DOHH2 (cell line): ENCODE results near the gene CEP78.

Source experiments
- CTCF ChIP-seq: fragments of 200-600 bp; sonication (generic); IDR thresholded peaks from one replicate; pipeline ENCODE4 v1.5.1; 2014; ENCODE audit warnings: antibody characterized with exemption, mild to moderate bottlenecking, low read depth, low read length; ENCODE audit not compliant: poor library complexity, severe bottlenecking
- EZH2phosphoT487 ChIP-seq: fragments of 200-600 bp; sonication (generic); IDR thresholded peaks from 2 replicates; pipeline ENCODE4 v1.6.1; 2017; ENCODE audit warnings: borderline replicate concordance, mild to moderate bottlenecking, antibody characterized with exemption, low read length, moderate library complexity, mixed read lengths

GRCh38 chr9:78319197-78320029 is 83.5 kb downstream of the CEP78 start:
- no peak for TF ChIP-seq CTCF
- no peak for TF ChIP-seq EZH2phosphoT487
